ENCODE data around the gene KLHDC3. TPM values are rescaled to one million over a fixed set of nuclear protein-coding genes. Genes with fewer than 3 reads are reported as not detected.

The KLHDC3 gene
- total and polyA plus RNA-seq, 2 donors (not counting 1 experiment from before 2014, with no cell fraction given), result 47.4 to 50.7 TPM

- H3K27ac ChIP-seq (ENCODE audit: low read length in 2 of 2), result peak overlapping the region in 1 of 2 donors; percentile 1
- peaks cover 29% of the 10 kb centered on the region for H4K20me1 ChIP-seq (ENCODE audit: control insufficient read depth, insufficient read depth, low read length, poor library complexity, severe bottlenecking)
- H3K36me3 ChIP-seq (replicated peaks in 1 of 2; ENCODE audit: control extremely low read depth in 1 of 2, control insufficient read depth in 1 of 2, extremely low read depth in 1 of 2, insufficient read depth in 2 of 2, low read length in 1 of 2), result peaks cover 1 to 44% of the 10 kb centered on the region in 2 experiments
- no peak overlapping the region for H3K4me3 ChIP-seq (ENCODE audit: control extremely low read depth in 1 of 5, extremely low read depth in 1 of 5, insufficient read depth in 1 of 5, low read depth in 2 of 5, low read length in 4 of 5)
- no peak for ATAC-seq (ENCODE audit: low read depth)
- peak overlapping the region; percentile 73 for H3K9ac ChIP-seq (ENCODE audit: low read length)
- H3K4me2 ChIP-seq (replicated peaks; ENCODE audit: low read depth, low read length, poor library complexity, severe bottlenecking), result peak overlapping the region; percentile 89
- TF ChIP-seq, protein P1, sequence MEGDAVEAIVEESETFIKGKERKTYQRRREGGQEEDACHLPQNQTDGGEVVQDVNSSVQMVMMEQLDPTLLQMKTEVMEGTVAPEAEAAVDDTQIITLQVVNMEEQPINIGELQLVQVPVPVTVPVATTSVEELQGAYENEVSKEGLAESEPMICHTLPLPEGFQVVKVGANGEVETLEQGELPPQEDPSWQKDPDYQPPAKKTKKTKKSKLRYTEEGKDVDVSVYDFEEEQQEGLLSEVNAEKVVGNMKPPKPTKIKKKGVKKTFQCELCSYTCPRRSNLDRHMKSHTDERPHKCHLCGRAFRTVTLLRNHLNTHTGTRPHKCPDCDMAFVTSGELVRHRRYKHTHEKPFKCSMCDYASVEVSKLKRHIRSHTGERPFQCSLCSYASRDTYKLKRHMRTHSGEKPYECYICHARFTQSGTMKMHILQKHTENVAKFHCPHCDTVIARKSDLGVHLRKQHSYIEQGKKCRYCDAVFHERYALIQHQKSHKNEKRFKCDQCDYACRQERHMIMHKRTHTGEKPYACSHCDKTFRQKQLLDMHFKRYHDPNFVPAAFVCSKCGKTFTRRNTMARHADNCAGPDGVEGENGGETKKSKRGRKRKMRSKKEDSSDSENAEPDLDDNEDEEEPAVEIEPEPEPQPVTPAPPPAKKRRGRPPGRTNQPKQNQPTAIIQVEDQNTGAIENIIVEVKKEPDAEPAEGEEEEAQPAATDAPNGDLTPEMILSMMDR (IDR thresholded peaks at IDR 0.05), result no peak
- no peak for TF ChIP-seq EZH2 (IDR thresholded peaks at IDR 0.05; ENCODE audit: borderline replicate concordance, insufficient read depth, low read depth, low read length, poor library complexity, severe bottlenecking)
- Mint-ChIP-seq H3K27me3 (no peaks in the 10 kb centered on the region), H3K4me3 (peak overlapping the region; percentile 91), H3K4me1 (peaks cover 54% of the 10 kb centered on the region), H3K27ac (peak overlapping the region; percentile 32), H3K9me3 (ENCODE audit: insufficient read depth) (no peaks in the 10 kb centered on the region)
- CTCF ChIA-PET, result interaction anchor here (1.8 kb wide), 1 partner anchor 83 kb away, joined by 5 read pairs; the partner anchor contains the start of gene CNPY3
- H2AFZ ChIP-seq (ENCODE audit: insufficient read depth, low read depth, low read length, poor library complexity, severe bottlenecking), result no peak overlapping the region
- intact Hi-C loops (cut with micrococcal nuclease), result loop anchor here (5.0 kb wide), 1 partner anchor 415 kb away; the partner anchor contains the start of gene ABCC10
- peaks cover 20 to 33% of the 10 kb centered on the region in 2 donors for H3K4me1 ChIP-seq (ENCODE audit: control insufficient read depth in 2 of 2, insufficient read depth in 2 of 2, low read length in 2 of 2)
- H3K9me3 ChIP-seq (ENCODE audit: control extremely low read depth in 1 of 3, control insufficient read depth in 2 of 3, insufficient read depth in 1 of 3, low read length in 2 of 3), result no peaks in the 10 kb centered on the region
- no peaks in the 10 kb centered on the region for H3K27me3 ChIP-seq (replicated peaks in 1 of 4; ENCODE audit: control extremely low read depth in 1 of 4, control insufficient read depth in 3 of 4, insufficient read depth in 4 of 4, low read length in 3 of 4)
- H3K79me2 ChIP-seq (ENCODE audit: control insufficient read depth, insufficient read depth, low read length), result peaks cover 62% of the 10 kb centered on the region
- no peak for DNase-seq
- WGBS (ENCODE audit: insufficient coverage), result 100% methylated on average over 6 of the region's 6 CpGs
- POLR2A ChIA-PET, result interaction anchor here (1.1 to 2.5 kb wide), 2 partner anchors 28 to 83 kb away, joined by 9 to 14 read pairs; partner anchors contain the start of genes CNPY3 and PPP2R5D
Measured at GRCh38 chr6:43012364-43012763, 1.7 kb upstream of the KLHDC3 start.
